ENCODE results near the gene SYT17.

DNA sequence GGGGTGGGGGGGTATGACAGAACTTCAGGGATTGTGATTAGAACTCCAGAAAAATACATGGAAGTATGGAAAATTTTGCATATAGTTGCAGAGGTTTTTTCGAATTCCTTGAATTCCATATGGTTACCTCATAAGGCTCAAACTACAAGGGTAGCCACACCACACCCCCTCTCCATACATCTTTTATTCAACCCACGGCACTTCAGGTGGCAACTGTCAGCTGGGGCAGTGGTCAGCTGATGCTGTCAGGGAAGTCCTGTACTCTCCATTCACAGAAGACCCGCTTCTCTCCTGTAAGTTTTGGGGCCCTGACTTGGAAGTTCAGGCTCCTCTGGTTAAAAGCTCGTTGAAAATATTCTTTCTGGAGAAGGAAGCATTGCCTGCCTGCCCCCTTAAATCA lies 60.0 kb downstream of the SYT17 start:
- TF ChIP-seq, protein P1, sequence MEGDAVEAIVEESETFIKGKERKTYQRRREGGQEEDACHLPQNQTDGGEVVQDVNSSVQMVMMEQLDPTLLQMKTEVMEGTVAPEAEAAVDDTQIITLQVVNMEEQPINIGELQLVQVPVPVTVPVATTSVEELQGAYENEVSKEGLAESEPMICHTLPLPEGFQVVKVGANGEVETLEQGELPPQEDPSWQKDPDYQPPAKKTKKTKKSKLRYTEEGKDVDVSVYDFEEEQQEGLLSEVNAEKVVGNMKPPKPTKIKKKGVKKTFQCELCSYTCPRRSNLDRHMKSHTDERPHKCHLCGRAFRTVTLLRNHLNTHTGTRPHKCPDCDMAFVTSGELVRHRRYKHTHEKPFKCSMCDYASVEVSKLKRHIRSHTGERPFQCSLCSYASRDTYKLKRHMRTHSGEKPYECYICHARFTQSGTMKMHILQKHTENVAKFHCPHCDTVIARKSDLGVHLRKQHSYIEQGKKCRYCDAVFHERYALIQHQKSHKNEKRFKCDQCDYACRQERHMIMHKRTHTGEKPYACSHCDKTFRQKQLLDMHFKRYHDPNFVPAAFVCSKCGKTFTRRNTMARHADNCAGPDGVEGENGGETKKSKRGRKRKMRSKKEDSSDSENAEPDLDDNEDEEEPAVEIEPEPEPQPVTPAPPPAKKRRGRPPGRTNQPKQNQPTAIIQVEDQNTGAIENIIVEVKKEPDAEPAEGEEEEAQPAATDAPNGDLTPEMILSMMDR (IDR thresholded peaks at IDR 0.05) = no peak
- TF ChIP-seq POLR2A (IDR thresholded peaks at IDR 0.05) = no peak
